Panc1 (cell line): Measurements from ENCODE around the gene LONP2. TPM values are rescaled to one million over a fixed set of nuclear protein-coding genes. Genes with fewer than 3 reads are reported as not detected.

Source experiments
- ATAC-seq: fragments of 200-7000 bp; cut with Tn5 transposase; 2 replicates; pipeline ENCODE4 v1.9.1; 2020; ENCODE audit warnings: mild to moderate bottlenecking, moderate library complexity
- BruUV-seq: library from RNA; stranded (reverse); fragments of 400-500 nt; replicated peaks from 2 replicates; lab custom pipeline; 2021; lab: Mats Ljungman, UMichigan
- CTCF ChIA-PET: fragments of 300-600 bp; sonication (Branson Sonifier 250); formaldehyde crosslinking; loops from one replicate; lab custom pipeline; 2022; ENCODE audit warnings: antibody characterized with exemption; lab: Charles Lee
- POLR2A ChIA-PET: fragments of 300-600 bp; sonication (Branson Sonifier 250); formaldehyde crosslinking; loops from one replicate; lab custom pipeline; 2022; ENCODE audit warnings: antibody characterized with exemption; lab: Charles Lee
- DNase-seq: peaks from one replicate; pipeline ENCODE4 v3.0.0-alpha.2; 2010; ENCODE audit warnings: low read depth, low spot score
- H3K27ac ChIP-seq: 2 replicates; pipeline ENCODE4 v1.5.1; 2011; ENCODE audit warnings: mild to moderate bottlenecking, low read length, inconsistent platforms
- H3K27me3 ChIP-seq: fragments of 200-500 bp; sonication (Bioruptor generic); 2 replicates; pipeline ENCODE4 v1.6.0; 2014; ENCODE audit warnings: low read length, inconsistent platforms; ENCODE audit not compliant: control insufficient read depth, insufficient read depth
- H3K36me3 ChIP-seq: fragments of 200-500 bp; sonication (Bioruptor generic); 2 replicates; pipeline ENCODE4 v1.5.1; 2014; ENCODE audit warnings: inconsistent platforms, mild to moderate bottlenecking, low read length, moderate library complexity; ENCODE audit not compliant: control insufficient read depth, insufficient read depth
- H3K4me1 ChIP-seq: 2 replicates; pipeline ENCODE4 v1.5.1; 2011; ENCODE audit warnings: inconsistent platforms, mild to moderate bottlenecking, low read length, moderate library complexity; ENCODE audit not compliant: control insufficient read depth, insufficient read depth
- H3K4me3 ChIP-seq, 2 experiments: 2 replicates each; pipeline ENCODE4 v1.5.1; 2011 to 2012; ENCODE audit warnings: low read depth in 2 of 2, low read length in 2 of 2, mild to moderate bottlenecking in 2 of 2, inconsistent platforms in 1 of 2, moderate library complexity in 1 of 2
- H3K9me3 ChIP-seq: fragments of 200-500 bp; sonication (Bioruptor generic); 2 replicates; pipeline ENCODE4 v1.5.1; 2014; ENCODE audit warnings: low read depth, mild to moderate bottlenecking, inconsistent platforms, low read length, moderate library complexity; ENCODE audit not compliant: control insufficient read depth, insufficient read depth
- POLR2AphosphoS5 ChIP-seq: IDR thresholded peaks from 2 replicates; pipeline ENCODE4 v1.6.1; 2012; ENCODE audit warnings: mild to moderate bottlenecking, low read depth, low read length, moderate library complexity
- SIN3A ChIP-seq: IDR thresholded peaks from 2 replicates; pipeline ENCODE4 v1.6.1; 2012; ENCODE audit warnings: low read depth, mild to moderate bottlenecking, low read length, moderate library complexity, borderline replicate concordance; ENCODE audit not compliant: insufficient read depth
- TCF7L2 ChIP-seq: IDR thresholded peaks from 2 replicates; pipeline ENCODE4 v1.6.1; 2011; ENCODE audit warnings: mild to moderate bottlenecking, low read depth, low read length, inconsistent platforms
- in situ Hi-C: cut with HindIII; loops from 2 replicates; pipeline ENCODE4 v1.10.0; 2016; ENCODE audit warnings: low sequenced_read_pairs, low pct_unique_long_range_greater_than_20kb
- intact Hi-C: fragments of 100-400 bp; cut with micrococcal nuclease; formaldehyde crosslinking; loops from one replicate; pipeline ENCODE4 v1.10.0; 2022; ENCODE audit not compliant: unreplicated experiment
- total RNA-seq: library from RNA; stranded (reverse); gene quantifications from one replicate; pipeline ENCODE4 v1.2.1, GENCODE V29; 2021; ENCODE audit not compliant: unreplicated experiment
- TF ChIP-seq, protein P1 (sequence below): fragments of 450-650 bp; IDR thresholded peaks from 2 replicates; pipeline ENCODE4 v1.5.1; 2017; ENCODE audit warnings: mild to moderate bottlenecking
- TF ChIP-seq, protein P2 (sequence below), 2 experiments: IDR thresholded peaks; 2 replicates each; pipeline ENCODE4 v1.6.1; 2011 to 2012; ENCODE audit warnings: low read depth in 2 of 2, control low read depth in 1 of 2, low read length in 1 of 2, mild to moderate bottlenecking in 1 of 2, moderate library complexity in 1 of 2; ENCODE audit not compliant: insufficient read depth in 1 of 2

The LONP2 gene
- total RNA-seq, 1 experiment from 2014 or later: 22.9 TPM

DNA sequence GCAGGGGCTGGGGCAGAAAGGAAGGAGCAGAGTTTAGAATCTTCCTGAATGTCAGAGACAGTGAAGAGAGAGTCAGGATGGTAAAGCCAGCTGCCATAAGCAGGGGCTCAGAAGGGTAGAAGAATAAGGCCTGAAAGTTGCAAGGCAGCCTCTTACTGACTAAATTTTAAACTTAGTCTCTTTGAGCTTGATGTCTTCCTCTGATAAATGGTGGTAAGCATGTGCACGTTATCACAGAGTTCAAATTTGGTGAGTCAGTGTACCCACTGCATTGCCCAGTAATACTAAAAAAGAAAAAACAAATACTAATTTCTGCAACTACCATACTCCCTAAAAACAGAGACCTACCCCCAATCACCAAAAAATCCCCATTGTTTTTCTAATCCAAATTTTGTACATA is 96.0 kb downstream of the LONP2 start:
- TSS peak; percentile 22 for BruUV-seq
- ChIA-PET CTCF (no interaction called here), POLR2A (no interaction called here)
- H3K36me3 ChIP-seq: no peaks in the 10 kb centered on the region
- no peaks in the 10 kb centered on the region for H3K9me3 ChIP-seq
- H3K4me3 ChIP-seq: no peak overlapping the region
- ATAC-seq (no peak), DNase-seq (no peak)
- H3K27ac ChIP-seq: no peak overlapping the region
- no peaks in the 10 kb centered on the region for H3K4me1 ChIP-seq
- intact Hi-C loops: no loop called here
- no peaks in the 10 kb centered on the region for H3K27me3 ChIP-seq
- TF ChIP-seq SIN3A (no peak), TCF7L2 (no peak), POLR2AphosphoS5 (no peak)
- TF ChIP-seq, protein P1, sequence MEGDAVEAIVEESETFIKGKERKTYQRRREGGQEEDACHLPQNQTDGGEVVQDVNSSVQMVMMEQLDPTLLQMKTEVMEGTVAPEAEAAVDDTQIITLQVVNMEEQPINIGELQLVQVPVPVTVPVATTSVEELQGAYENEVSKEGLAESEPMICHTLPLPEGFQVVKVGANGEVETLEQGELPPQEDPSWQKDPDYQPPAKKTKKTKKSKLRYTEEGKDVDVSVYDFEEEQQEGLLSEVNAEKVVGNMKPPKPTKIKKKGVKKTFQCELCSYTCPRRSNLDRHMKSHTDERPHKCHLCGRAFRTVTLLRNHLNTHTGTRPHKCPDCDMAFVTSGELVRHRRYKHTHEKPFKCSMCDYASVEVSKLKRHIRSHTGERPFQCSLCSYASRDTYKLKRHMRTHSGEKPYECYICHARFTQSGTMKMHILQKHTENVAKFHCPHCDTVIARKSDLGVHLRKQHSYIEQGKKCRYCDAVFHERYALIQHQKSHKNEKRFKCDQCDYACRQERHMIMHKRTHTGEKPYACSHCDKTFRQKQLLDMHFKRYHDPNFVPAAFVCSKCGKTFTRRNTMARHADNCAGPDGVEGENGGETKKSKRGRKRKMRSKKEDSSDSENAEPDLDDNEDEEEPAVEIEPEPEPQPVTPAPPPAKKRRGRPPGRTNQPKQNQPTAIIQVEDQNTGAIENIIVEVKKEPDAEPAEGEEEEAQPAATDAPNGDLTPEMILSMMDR: no peak
- TF ChIP-seq, protein P2, sequence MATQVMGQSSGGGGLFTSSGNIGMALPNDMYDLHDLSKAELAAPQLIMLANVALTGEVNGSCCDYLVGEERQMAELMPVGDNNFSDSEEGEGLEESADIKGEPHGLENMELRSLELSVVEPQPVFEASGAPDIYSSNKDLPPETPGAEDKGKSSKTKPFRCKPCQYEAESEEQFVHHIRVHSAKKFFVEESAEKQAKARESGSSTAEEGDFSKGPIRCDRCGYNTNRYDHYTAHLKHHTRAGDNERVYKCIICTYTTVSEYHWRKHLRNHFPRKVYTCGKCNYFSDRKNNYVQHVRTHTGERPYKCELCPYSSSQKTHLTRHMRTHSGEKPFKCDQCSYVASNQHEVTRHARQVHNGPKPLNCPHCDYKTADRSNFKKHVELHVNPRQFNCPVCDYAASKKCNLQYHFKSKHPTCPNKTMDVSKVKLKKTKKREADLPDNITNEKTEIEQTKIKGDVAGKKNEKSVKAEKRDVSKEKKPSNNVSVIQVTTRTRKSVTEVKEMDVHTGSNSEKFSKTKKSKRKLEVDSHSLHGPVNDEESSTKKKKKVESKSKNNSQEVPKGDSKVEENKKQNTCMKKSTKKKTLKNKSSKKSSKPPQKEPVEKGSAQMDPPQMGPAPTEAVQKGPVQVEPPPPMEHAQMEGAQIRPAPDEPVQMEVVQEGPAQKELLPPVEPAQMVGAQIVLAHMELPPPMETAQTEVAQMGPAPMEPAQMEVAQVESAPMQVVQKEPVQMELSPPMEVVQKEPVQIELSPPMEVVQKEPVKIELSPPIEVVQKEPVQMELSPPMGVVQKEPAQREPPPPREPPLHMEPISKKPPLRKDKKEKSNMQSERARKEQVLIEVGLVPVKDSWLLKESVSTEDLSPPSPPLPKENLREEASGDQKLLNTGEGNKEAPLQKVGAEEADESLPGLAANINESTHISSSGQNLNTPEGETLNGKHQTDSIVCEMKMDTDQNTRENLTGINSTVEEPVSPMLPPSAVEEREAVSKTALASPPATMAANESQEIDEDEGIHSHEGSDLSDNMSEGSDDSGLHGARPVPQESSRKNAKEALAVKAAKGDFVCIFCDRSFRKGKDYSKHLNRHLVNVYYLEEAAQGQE (IDR thresholded peaks at IDR 0.05; ENCODE audit: insufficient read depth in 1 of 2, low read depth in 2 of 2, low read length in 1 of 2): no peak
- in situ Hi-C loops: no loop called here

DNA sequence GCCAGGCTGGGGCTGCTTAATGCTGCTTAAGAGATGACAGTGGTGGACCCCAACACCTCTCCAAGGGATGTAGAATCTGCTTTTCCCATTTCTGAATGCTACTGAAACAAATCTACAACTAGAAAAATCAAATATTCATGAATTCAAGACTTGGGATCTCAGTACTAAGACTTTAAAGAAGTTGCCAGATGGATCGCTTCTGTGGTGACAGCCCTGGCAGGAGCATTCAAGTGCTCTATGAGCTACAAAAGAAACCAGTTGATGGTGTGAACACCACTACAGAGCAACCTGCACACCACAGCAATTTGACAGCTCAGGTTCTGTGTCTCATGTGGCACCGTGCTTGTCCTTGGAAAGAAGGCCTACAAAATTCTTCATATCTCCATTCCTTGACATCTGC is 98.5 kb downstream of the LONP2 start:
- BruUV-seq: no TSS peak
- CTCF ChIA-PET: no interaction called here
- Histone ChIP-seq H3K27ac (no peak overlapping the region), H3K9me3 (no peaks in the 10 kb centered on the region), H3K36me3 (no peaks in the 10 kb centered on the region), H3K27me3 (no peaks in the 10 kb centered on the region), H3K4me3 (no peak overlapping the region), H3K4me1 (no peaks in the 10 kb centered on the region)
- ATAC-seq (no peak), DNase-seq (no peak)
- TF ChIP-seq POLR2AphosphoS5 (no peak), SIN3A (no peak), TCF7L2 (no peak)
- TF ChIP-seq, protein P2 (IDR thresholded peaks at IDR 0.05; ENCODE audit: insufficient read depth in 1 of 2, low read depth in 2 of 2, low read length in 1 of 2): no peak
- TF ChIP-seq, protein P1: no peak
- intact Hi-C loops (no loop called here), in situ Hi-C loops (no loop called here)
- POLR2A ChIA-PET: no interaction called here
